Esophagus muscularis mucosa (tissue), 4 donors: ENCODE measurements around the gene ACR. TPM values are rescaled to one million over a fixed set of nuclear protein-coding genes. Genes with fewer than 3 reads are reported as not detected.
"Not testable (repeated sequence)": the region's sequence is repeated elsewhere in the genome, so short reads cannot be mapped to it uniquely, and the experiment has no call there.

ENCODE experiments used
- DNase-seq: peaks from one replicate; pipeline ENCODE4 v3.0.0-alpha.2; 2017; ENCODE audit errors: extremely low spot score
- H3K27ac ChIP-seq, 4 donors: fragments of 200-600 bp; sonication (generic); replicated peaks in 1 of 4; 1 replicate in 3 of 4; 2 replicates in 1 of 4; pipeline ENCODE4 v1.5.1; 2016 to 2019; ENCODE audit warnings: mild to moderate bottlenecking in 1 of 4
- H3K27me3 ChIP-seq, 4 donors: fragments of 200-600 bp; sonication (generic); one replicate each; pipeline versions ENCODE4 v1.5.1 to v1.6.0; 2016 to 2019
- H3K36me3 ChIP-seq, 4 donors: fragments of 200-600 bp; sonication (generic); one replicate each; pipeline ENCODE4 v1.5.1; 2016 to 2019
- H3K4me1 ChIP-seq, 4 donors: fragments of 200-600 bp; sonication (generic); one replicate each; pipeline ENCODE4 v1.5.1; 2016 to 2019
- H3K4me3 ChIP-seq, 4 donors: fragments of 200-600 bp; sonication (generic); 1 replicate in 2 of 4; 2 replicates in 2 of 4; pipeline ENCODE4 v1.5.1; 2016 to 2019; ENCODE audit warnings: mild to moderate bottlenecking in 4 of 4, moderate library complexity in 1 of 4
- H3K9me3 ChIP-seq, 4 donors: fragments of 200-600 bp; sonication (generic); 1 replicate in 3 of 4; 2 replicates in 1 of 4; pipeline ENCODE4 v1.5.1; 2016 to 2019
- EP300 ChIP-seq: sonication (generic); formaldehyde crosslinking; IDR thresholded peaks from one replicate; pipeline ENCODE4 v1.6.1; 2017; ENCODE audit warnings: antibody characterized with exemption
- POLR2A ChIP-seq: fragments of 450-650 bp; IDR thresholded peaks from one replicate; pipeline ENCODE4 v1.6.1; 2017; ENCODE audit warnings: antibody characterized with exemption, moderate library complexity, mild to moderate bottlenecking, low read depth
- POLR2AphosphoS5 ChIP-seq, 2 donors: sonication (generic); formaldehyde crosslinking; IDR thresholded peaks; one replicate each; pipeline ENCODE4 v1.6.1; 2017; ENCODE audit warnings: antibody characterized with exemption in 2 of 2
- whole genome bisulfite sequencing: methylation state at CpG from one replicate; pipeline ENCODE4 v1.1.5; 2018; 5-methylcytosine and 5-hydroxymethylcytosine counted together
- intact Hi-C: fragments of 100-400 bp; cut with DNase I; formaldehyde crosslinking; loops from one replicate; pipeline ENCODE4 v1.15.1; 2023
- total RNA-seq, 4 donors: library from RNA; depleted of rRNA; stranded (reverse); fragments of >200 nt; gene quantifications; one replicate each; pipeline versions ENCODE4 v1.1.0 to v1.2.1, GENCODE V29; 2016
- TF ChIP-seq, protein P1 (sequence below), 3 experiments: fragments of 200-600 bp in 2 of 3; fragments of 450-650 bp in 1 of 3; sonication (generic) in 2 of 3; IDR thresholded peaks; one replicate each; pipeline ENCODE4 v1.5.1; 2017 to 2019; ENCODE audit warnings: antibody characterized with exemption in 3 of 3, mild to moderate bottlenecking in 2 of 3, moderate library complexity in 1 of 3

Gene ACR
- total RNA-seq, 4 donors from 2014 or later: 0.42 to 0.46 TPM; not detected in 2

DNA sequence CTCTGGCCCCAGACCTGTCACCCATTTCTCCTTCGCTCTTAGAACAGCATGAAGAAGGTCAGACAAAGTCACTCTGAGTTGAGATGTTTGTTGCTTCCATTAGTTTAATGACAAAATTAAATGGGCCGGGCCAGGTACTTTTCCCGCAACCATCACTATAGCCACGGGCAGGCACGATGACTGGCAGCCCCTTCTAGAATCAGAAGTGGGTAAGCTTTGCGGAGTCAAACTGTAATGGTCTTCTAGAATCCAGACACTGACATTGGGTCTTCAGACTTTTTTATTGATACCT lies 2.3 kb upstream of the ACR start:
- DNase-seq: no peak
- TF ChIP-seq, protein P1, sequence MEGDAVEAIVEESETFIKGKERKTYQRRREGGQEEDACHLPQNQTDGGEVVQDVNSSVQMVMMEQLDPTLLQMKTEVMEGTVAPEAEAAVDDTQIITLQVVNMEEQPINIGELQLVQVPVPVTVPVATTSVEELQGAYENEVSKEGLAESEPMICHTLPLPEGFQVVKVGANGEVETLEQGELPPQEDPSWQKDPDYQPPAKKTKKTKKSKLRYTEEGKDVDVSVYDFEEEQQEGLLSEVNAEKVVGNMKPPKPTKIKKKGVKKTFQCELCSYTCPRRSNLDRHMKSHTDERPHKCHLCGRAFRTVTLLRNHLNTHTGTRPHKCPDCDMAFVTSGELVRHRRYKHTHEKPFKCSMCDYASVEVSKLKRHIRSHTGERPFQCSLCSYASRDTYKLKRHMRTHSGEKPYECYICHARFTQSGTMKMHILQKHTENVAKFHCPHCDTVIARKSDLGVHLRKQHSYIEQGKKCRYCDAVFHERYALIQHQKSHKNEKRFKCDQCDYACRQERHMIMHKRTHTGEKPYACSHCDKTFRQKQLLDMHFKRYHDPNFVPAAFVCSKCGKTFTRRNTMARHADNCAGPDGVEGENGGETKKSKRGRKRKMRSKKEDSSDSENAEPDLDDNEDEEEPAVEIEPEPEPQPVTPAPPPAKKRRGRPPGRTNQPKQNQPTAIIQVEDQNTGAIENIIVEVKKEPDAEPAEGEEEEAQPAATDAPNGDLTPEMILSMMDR (IDR thresholded peaks at IDR 0.05): no peak
- TF ChIP-seq POLR2A: no peak
- no peak for TF ChIP-seq POLR2AphosphoS5 (IDR thresholded peaks at IDR 0.05)
- TF ChIP-seq EP300: no peak
- Histone ChIP-seq H3K4me1 (peaks cover 10 to 25% (median 19%) of the 10 kb centered on the region in 4 donors), H3K36me3 (peaks cover 0 to 7% (median 0%) of the 10 kb centered on the region in 4 donors), H3K27me3 (peaks cover 0 to 57% (median 4%) of the 10 kb centered on the region in 4 donors), H3K4me3 (no peak overlapping the region), H3K27ac (no peak overlapping the region), H3K9me3 (no peaks in the 10 kb centered on the region)
- 78% methylated on average over 6 of the region's 6 CpGs for WGBS
- intact Hi-C loops: no loop called here

DNA sequence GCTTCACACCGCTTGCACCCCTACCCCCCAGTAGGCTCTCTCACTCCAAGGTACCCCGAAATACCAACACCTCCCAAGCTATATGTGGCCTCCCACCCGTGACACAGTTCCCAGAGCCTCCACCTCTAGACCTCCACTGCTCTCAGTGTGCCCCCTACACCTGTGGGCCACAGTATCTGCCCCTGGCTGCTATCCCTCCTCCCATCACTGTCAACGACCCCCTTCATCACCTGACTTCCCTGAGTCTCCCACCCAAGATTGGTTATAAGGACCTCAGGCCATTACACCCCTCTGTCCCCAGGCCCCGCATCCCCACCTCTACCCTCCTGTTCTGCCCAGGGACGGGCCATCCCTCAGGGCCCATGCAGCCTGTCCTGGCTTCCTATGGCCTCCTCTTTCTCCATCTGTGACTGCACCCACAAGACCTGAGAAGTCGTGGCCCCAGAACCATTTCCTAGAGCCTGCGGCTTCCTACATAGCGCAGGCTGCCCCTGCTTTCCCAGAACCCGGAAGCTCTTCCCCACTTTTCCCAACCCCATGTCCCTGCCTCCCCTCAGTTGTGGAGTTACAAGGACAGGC lies 734 bp downstream of the ACR start:
- no peak for TF ChIP-seq EP300
- TF ChIP-seq, protein P1 (IDR thresholded peaks at IDR 0.05): no peak
- H3K9me3 ChIP-seq: no peaks in the 10 kb centered on the region
- peaks cover 0 to 35% (median 0%) of the 10 kb centered on the region in 4 donors for H3K27me3 ChIP-seq
- H3K4me1 ChIP-seq: peaks cover 0 to 2% (median under 1%) of the 10 kb centered on the region in 4 donors
- no peak for DNase-seq
- H3K36me3 ChIP-seq: no peaks in the 10 kb centered on the region
- WGBS: 92% methylated on average over 10 of the region's 10 CpGs
- intact Hi-C loops: no loop called here
- no peak overlapping the region for H3K27ac ChIP-seq
- H3K4me3 ChIP-seq: no peak overlapping the region

DNA sequence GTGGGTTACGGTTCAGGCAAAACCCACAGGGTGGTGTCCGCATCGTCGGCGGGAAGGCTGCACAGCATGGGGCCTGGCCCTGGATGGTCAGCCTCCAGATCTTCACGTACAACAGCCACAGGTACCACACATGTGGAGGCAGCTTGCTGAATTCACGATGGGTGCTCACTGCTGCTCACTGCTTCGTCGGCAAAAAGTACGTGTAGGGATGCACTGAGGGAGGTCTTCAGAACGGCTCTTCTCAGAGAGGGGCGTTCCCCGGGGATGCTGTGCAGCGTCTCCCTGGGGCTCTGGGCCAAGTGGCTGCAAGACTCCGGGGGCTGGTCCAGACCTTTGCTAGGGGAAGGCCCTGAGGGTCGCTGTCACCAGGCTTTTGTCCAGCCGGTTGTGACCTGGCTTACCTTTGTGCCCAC lies 1.3 kb downstream of the ACR start:
- Histone ChIP-seq H3K36me3 (no peaks in the 10 kb centered on the region), H3K27ac (no peak overlapping the region), H3K4me3 (no peak overlapping the region), H3K4me1 (no peaks in the 10 kb centered on the region), H3K9me3 (no peaks in the 10 kb centered on the region), H3K27me3 (peaks cover 0 to 32% (median 0%) of the 10 kb centered on the region in 4 donors)
- intact Hi-C loops: no loop called here
- TF ChIP-seq, protein P1 (IDR thresholded peaks at IDR 0.05): no peak
- no peak for TF ChIP-seq POLR2A
- no peak for TF ChIP-seq POLR2AphosphoS5 (IDR thresholded peaks at IDR 0.05)
- TF ChIP-seq EP300: no peak
- 76% methylated on average over 17 of the region's 17 CpGs for WGBS
- no peak for DNase-seq

DNA sequence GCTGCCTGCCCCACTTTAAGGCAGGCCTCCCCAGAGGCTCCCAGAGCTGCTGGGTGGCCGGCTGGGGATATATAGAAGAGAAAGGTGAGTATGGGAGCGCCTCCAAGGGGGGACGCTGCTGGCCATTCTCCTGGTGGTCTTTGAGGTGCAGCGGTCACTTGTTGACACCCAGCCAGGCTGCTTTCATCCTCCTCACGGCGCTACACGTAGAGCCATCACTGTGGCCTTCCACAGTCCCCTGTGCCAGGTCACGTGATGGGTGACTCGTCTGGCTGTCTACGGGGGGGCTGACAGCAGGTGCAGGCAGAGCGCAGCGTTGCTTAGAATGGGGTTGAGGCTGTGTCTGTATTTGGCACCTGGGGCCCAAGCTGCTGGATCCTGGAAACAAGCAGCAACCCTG lies 1.9 kb downstream of the ACR start:
- no peak for DNase-seq
- intact Hi-C loops: no loop called here
- H3K36me3 ChIP-seq: no peaks in the 10 kb centered on the region
- peaks cover 0 to 26% (median 0%) of the 10 kb centered on the region in 4 donors for H3K27me3 ChIP-seq
- no peaks in the 10 kb centered on the region for H3K4me1 ChIP-seq
- H3K9me3 ChIP-seq: no peaks in the 10 kb centered on the region
- no peak overlapping the region for H3K4me3 ChIP-seq
- 81% methylated on average over 12 of the region's 12 CpGs for WGBS
- H3K27ac ChIP-seq: no peak overlapping the region
- TF ChIP-seq EP300: no peak
- no peak for TF ChIP-seq POLR2A
- TF ChIP-seq POLR2AphosphoS5 (IDR thresholded peaks at IDR 0.05): no peak
- TF ChIP-seq, protein P1 (IDR thresholded peaks at IDR 0.05): no peak

DNA sequence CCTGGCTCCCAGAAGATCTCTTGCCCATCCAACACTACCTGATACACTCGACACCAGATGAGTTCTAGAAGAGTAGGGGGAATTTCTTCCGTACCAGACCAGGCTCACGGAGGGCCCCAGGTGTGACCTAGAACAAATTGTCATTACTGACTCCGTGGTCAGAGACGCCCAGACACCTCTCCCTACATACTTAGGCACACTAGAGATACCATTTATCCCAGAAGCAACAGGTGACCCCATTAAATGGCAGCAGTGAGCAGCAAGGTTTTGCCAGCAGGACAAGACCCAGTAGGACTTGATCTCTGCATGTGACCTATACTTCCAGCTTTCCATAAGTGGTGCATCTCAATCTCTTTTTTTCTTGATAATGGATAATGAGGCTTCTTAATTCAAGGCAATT lies 2.7 kb downstream of the ACR start:
- WGBS: 90% methylated on average over 5 of the region's 5 CpGs
- DNase-seq, H3K4me3 ChIP-seq, H3K4me1 ChIP-seq, H3K9me3 ChIP-seq, intact Hi-C loops, H3K36me3 ChIP-seq, H3K27ac ChIP-seq: not testable (repeated sequence)
- peaks cover 0 to 22% (median 0%) of the 10 kb centered on the region in 4 donors for H3K27me3 ChIP-seq

DNA sequence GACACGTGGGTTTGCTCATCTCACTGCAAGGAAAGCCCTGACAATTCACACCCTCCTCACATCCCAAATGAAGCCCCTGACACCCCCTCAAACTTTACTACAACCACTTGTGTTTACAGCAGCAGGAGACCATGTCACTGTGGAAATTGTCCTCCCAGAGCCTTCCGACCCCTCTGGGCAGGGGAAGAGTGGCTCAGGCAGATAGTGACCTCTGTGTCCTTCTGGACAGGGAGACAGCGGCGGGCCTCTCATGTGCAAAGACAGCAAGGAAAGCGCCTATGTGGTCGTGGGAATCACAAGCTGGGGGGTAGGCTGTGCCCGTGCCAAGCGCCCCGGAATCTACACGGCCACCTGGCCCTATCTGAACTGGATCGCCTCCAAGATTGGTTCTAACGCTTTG lies 6.4 kb downstream of the ACR start:
- H3K27ac ChIP-seq, DNase-seq, intact Hi-C loops, H3K4me1 ChIP-seq, H3K36me3 ChIP-seq, H3K4me3 ChIP-seq, H3K27me3 ChIP-seq, H3K9me3 ChIP-seq: not testable (repeated sequence)
- WGBS: 63% methylated on average over 4 of the region's 12 CpGs

DNA sequence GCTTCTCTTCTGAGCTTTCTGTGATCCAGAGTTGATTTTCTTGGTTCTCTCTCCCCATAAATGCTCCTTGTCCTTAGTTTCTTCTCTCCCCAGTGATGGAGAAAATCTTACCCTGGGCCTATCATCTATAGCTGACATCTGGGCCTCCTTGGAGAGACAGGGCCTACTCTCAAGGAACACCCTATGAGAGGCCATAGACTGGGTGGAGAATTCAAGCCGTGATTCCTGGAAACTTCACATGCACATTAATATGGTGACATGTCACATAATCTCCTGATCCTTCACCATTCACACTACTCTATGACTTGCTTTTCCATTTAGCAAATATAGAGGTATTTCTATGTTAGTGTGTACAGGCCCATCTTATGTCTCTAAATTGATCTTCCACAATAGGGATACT lies 9.5 kb downstream of the ACR start:
- H3K27me3 ChIP-seq, H3K4me3 ChIP-seq, DNase-seq, H3K4me1 ChIP-seq, H3K9me3 ChIP-seq, H3K36me3 ChIP-seq, intact Hi-C loops, H3K27ac ChIP-seq: not testable (repeated sequence)
- WGBS: 85% methylated on average over 1 of the region's 1 CpG

DNA sequence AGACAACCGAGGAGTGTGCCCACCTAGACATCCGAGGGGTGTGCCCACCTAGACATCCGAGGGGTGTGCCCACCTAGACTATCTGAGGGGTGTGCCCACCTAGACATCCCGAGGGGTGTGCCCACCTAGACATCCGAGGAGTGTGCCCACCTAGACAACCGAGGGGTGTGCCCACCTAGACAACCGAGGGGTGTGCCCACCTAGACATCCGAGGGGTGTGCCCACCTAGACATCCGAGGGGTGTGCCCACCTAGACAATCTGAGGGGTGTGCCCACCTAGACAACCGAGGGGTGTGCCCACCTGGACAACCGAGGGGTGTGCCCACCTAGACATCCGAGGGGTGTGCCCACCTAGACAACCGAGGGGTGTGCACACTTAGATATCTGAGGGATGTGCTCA lies 10.6 kb downstream of the ACR start:
- H3K27me3 ChIP-seq, H3K27ac ChIP-seq, intact Hi-C loops, H3K36me3 ChIP-seq, DNase-seq, H3K4me1 ChIP-seq, H3K4me3 ChIP-seq, H3K9me3 ChIP-seq: not testable (repeated sequence)
- 71% methylated on average over 6 of the region's 13 CpGs for WGBS
